Measurements from ENCODE around the gene FOLH1. TPM values are rescaled to one million over a fixed set of nuclear protein-coding genes. Genes with fewer than 3 reads are reported as not detected.
"Not testable (repeated sequence)": the region's sequence is repeated elsewhere in the genome, so short reads cannot be mapped to it uniquely, and the experiment has no call there.

FOLH1 gene
- polyA plus RNA-seq, 2 donors, result 0.65 to 0.86 TPM

DNA sequence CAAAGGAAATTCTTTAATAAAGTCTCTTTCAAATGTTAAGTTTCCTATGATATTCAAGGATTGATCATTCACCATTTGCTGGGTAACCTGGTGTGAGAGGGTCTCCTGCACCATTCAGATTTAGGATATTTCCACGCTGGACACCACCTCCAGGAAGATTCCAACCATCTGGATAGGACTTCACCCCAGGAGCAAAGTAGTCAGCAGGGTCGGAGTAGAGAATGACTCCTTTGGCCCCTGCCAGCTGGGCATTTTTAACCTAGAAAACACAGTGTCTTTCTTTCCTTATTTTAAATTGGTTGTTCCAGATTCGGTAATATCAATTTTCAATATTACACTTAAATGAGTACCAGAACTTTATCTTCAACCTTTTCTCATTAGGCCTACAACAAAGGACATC is 22.8 kb downstream of the FOLH1 start:
- not testable (repeated sequence) for H3K27me3 ChIP-seq (ENCODE audit: control insufficient read depth in 1 of 2, insufficient read depth in 2 of 2, low read length in 2 of 2); H3K4me3 ChIP-seq (ENCODE audit: low read depth in 1 of 2, low read length in 2 of 2); H3K27ac ChIP-seq (ENCODE audit: low read depth in 2 of 2, low read length in 1 of 2); H3K9me3 ChIP-seq (ENCODE audit: control insufficient read depth in 2 of 2, insufficient read depth in 1 of 2, low read depth in 1 of 2, low read length in 1 of 2); H3K36me3 ChIP-seq (ENCODE audit: control insufficient read depth in 2 of 2, insufficient read depth in 2 of 2, low read length in 1 of 2); H3K4me1 ChIP-seq (ENCODE audit: control insufficient read depth in 2 of 2, insufficient read depth in 2 of 2, low read length in 1 of 2)
- 79 to 88% methylated on average over 3 of the region's 3 CpGs for WGBS, 2 donors

- not testable (repeated sequence) for H3K36me3 ChIP-seq (ENCODE audit: control insufficient read depth in 2 of 2, insufficient read depth in 2 of 2, low read length in 1 of 2); H3K27ac ChIP-seq (ENCODE audit: low read depth in 2 of 2, low read length in 1 of 2); H3K4me1 ChIP-seq (ENCODE audit: control insufficient read depth in 2 of 2, insufficient read depth in 2 of 2, low read length in 1 of 2); H3K27me3 ChIP-seq (ENCODE audit: control insufficient read depth in 1 of 2, insufficient read depth in 2 of 2, low read length in 2 of 2); H3K4me3 ChIP-seq (ENCODE audit: low read depth in 1 of 2, low read length in 2 of 2); H3K9me3 ChIP-seq (ENCODE audit: control insufficient read depth in 2 of 2, insufficient read depth in 1 of 2, low read depth in 1 of 2, low read length in 1 of 2)
Observed at GRCh38 chr11:49184756-49185155, 23.6 kb downstream of the FOLH1 start.

GRCh38 chr11:49177936-49178335 is 30.5 kb downstream of the FOLH1 start:
- not testable (repeated sequence) for H3K36me3 ChIP-seq (ENCODE audit: control insufficient read depth in 2 of 2, insufficient read depth in 2 of 2, low read length in 1 of 2); H3K4me1 ChIP-seq (ENCODE audit: control insufficient read depth in 2 of 2, insufficient read depth in 2 of 2, low read length in 1 of 2); H3K9me3 ChIP-seq (ENCODE audit: control insufficient read depth in 2 of 2, insufficient read depth in 1 of 2, low read depth in 1 of 2, low read length in 1 of 2); H3K27me3 ChIP-seq (ENCODE audit: control insufficient read depth in 1 of 2, insufficient read depth in 2 of 2, low read length in 2 of 2); H3K4me3 ChIP-seq (ENCODE audit: low read depth in 1 of 2, low read length in 2 of 2)
- H3K27ac ChIP-seq (ENCODE audit: low read depth in 2 of 2, low read length in 1 of 2), result peak overlapping the region; percentile 52 to 64
- WGBS, 2 donors, result 29 to 31% methylated on average over 3 of the region's 3 CpGs

- H3K27me3 ChIP-seq (ENCODE audit: control insufficient read depth in 1 of 2, insufficient read depth in 2 of 2, low read length in 2 of 2); H3K4me3 ChIP-seq (ENCODE audit: low read depth in 1 of 2, low read length in 2 of 2); H3K9me3 ChIP-seq (ENCODE audit: control insufficient read depth in 2 of 2, insufficient read depth in 1 of 2, low read depth in 1 of 2, low read length in 1 of 2); H3K27ac ChIP-seq (ENCODE audit: low read depth in 2 of 2, low read length in 1 of 2); H3K36me3 ChIP-seq (ENCODE audit: control insufficient read depth in 2 of 2, insufficient read depth in 2 of 2, low read length in 1 of 2); H3K4me1 ChIP-seq (ENCODE audit: control insufficient read depth in 2 of 2, insufficient read depth in 2 of 2, low read length in 1 of 2): not testable (repeated sequence)
Observed at GRCh38 chr11:49175378-49175777, 33.0 kb downstream of the FOLH1 start.

GRCh38 chr11:49174691-49175366 is 33.6 kb downstream of the FOLH1 start:
- H3K4me3 ChIP-seq (ENCODE audit: low read depth in 1 of 2, low read length in 2 of 2); H3K27ac ChIP-seq (ENCODE audit: low read depth in 2 of 2, low read length in 1 of 2); H3K36me3 ChIP-seq (ENCODE audit: control insufficient read depth in 2 of 2, insufficient read depth in 2 of 2, low read length in 1 of 2); H3K27me3 ChIP-seq (ENCODE audit: control insufficient read depth in 1 of 2, insufficient read depth in 2 of 2, low read length in 2 of 2); H3K9me3 ChIP-seq (ENCODE audit: control insufficient read depth in 2 of 2, insufficient read depth in 1 of 2, low read depth in 1 of 2, low read length in 1 of 2); H3K4me1 ChIP-seq (ENCODE audit: control insufficient read depth in 2 of 2, insufficient read depth in 2 of 2, low read length in 1 of 2): not testable (repeated sequence)
- WGBS, 2 donors, result 52 to 57% methylated on average over 2 of the region's 3 CpGs

- H3K36me3 ChIP-seq (ENCODE audit: control insufficient read depth in 2 of 2, insufficient read depth in 2 of 2, low read length in 1 of 2); H3K9me3 ChIP-seq (ENCODE audit: control insufficient read depth in 2 of 2, insufficient read depth in 1 of 2, low read depth in 1 of 2, low read length in 1 of 2); H3K4me3 ChIP-seq (ENCODE audit: low read depth in 1 of 2, low read length in 2 of 2); H3K27me3 ChIP-seq (ENCODE audit: control insufficient read depth in 1 of 2, insufficient read depth in 2 of 2, low read length in 2 of 2); H3K4me1 ChIP-seq (ENCODE audit: control insufficient read depth in 2 of 2, insufficient read depth in 2 of 2, low read length in 1 of 2); H3K27ac ChIP-seq (ENCODE audit: low read depth in 2 of 2, low read length in 1 of 2): not testable (repeated sequence)
- 62 to 73% methylated on average over 3 of the region's 3 CpGs for WGBS, 2 donors
Observed at GRCh38 chr11:49171613-49172012, 36.8 kb downstream of the FOLH1 start.

DNA sequence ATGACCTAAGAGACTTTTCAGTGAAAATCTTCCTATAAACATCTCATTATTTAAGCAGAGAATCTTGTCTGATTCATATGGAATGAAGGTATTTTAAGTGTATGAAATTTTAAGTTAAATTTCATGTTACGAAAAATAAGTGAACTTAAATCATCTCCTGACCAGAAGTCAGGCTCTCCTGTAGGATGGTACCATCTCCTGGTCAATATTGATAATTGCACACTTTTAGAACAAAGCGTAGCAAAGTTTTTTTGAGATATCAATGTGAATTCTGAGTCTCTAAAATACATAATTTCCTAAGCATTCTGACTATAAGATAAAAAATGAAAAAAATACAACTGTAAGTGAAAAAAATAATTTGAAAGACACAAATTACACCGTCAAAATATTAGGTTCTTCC is 38.8 kb downstream of the FOLH1 start:
- not testable (repeated sequence) for H3K4me1 ChIP-seq (ENCODE audit: control insufficient read depth in 2 of 2, insufficient read depth in 2 of 2, low read length in 1 of 2); H3K27ac ChIP-seq (ENCODE audit: low read depth in 2 of 2, low read length in 1 of 2); H3K27me3 ChIP-seq (ENCODE audit: control insufficient read depth in 1 of 2, insufficient read depth in 2 of 2, low read length in 2 of 2); H3K9me3 ChIP-seq (ENCODE audit: control insufficient read depth in 2 of 2, insufficient read depth in 1 of 2, low read depth in 1 of 2, low read length in 1 of 2); H3K4me3 ChIP-seq (ENCODE audit: low read depth in 1 of 2, low read length in 2 of 2); H3K36me3 ChIP-seq (ENCODE audit: control insufficient read depth in 2 of 2, insufficient read depth in 2 of 2, low read length in 1 of 2)
- WGBS, 2 donors, result 80 to 82% methylated on average over 3 of the region's 3 CpGs

DNA sequence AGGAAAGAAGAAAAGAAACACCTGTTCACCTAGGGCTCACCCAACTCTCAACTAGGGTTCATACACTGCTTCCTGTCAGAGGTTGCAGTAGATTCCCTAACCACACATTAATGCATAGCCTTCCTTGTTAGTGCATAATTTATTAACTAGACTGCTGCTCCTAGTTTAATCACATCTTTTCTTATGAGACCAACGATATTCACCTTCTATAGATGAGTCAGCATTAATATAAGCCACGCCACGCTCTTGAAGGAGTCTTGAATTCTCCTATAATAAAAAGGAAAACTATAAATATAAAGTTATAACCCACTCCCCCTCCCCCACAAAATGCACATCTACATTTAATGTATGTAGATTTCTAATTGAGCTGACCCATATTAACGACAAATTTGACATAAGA is 39.4 kb downstream of the FOLH1 start:
- H3K27ac ChIP-seq (ENCODE audit: low read depth in 2 of 2, low read length in 1 of 2); H3K36me3 ChIP-seq (ENCODE audit: control insufficient read depth in 2 of 2, insufficient read depth in 2 of 2, low read length in 1 of 2): not testable (repeated sequence)
- WGBS, 2 donors, result 76 to 89% methylated on average over 4 of the region's 4 CpGs

GRCh38 chr11:49151211-49151610 is 57.2 kb downstream of the FOLH1 start:
- Histone ChIP-seq H3K9me3 (ENCODE audit: control insufficient read depth in 2 of 2, insufficient read depth in 1 of 2, low read depth in 1 of 2, low read length in 1 of 2) (no peaks in the 10 kb centered on the region), H3K4me3 (ENCODE audit: low read depth in 1 of 2, low read length in 2 of 2) (no peak overlapping the region), H3K27ac (ENCODE audit: low read depth in 2 of 2, low read length in 1 of 2) (no peak overlapping the region), H3K27me3 (ENCODE audit: control insufficient read depth in 1 of 2, insufficient read depth in 2 of 2, low read length in 2 of 2) (no peaks in the 10 kb centered on the region), H3K4me1 (ENCODE audit: control insufficient read depth in 2 of 2, insufficient read depth in 2 of 2, low read length in 1 of 2) (no peaks in the 10 kb centered on the region), H3K36me3 (ENCODE audit: control insufficient read depth in 2 of 2, insufficient read depth in 2 of 2, low read length in 1 of 2) (no peaks in the 10 kb centered on the region)
- 84 to 87% methylated on average over 12 of the region's 12 CpGs for WGBS, 2 donors

More for the DNA sequence above, 39.4 kb downstream of the FOLH1 start:
- H3K4me1 ChIP-seq (ENCODE audit: control insufficient read depth in 2 of 2, insufficient read depth in 2 of 2, low read length in 1 of 2); H3K27me3 ChIP-seq (ENCODE audit: control insufficient read depth in 1 of 2, insufficient read depth in 2 of 2, low read length in 2 of 2); H3K9me3 ChIP-seq (ENCODE audit: control insufficient read depth in 2 of 2, insufficient read depth in 1 of 2, low read depth in 1 of 2, low read length in 1 of 2); H3K4me3 ChIP-seq (ENCODE audit: low read depth in 1 of 2, low read length in 2 of 2): not testable (repeated sequence)

- H3K27me3 ChIP-seq (ENCODE audit: control insufficient read depth in 1 of 2, insufficient read depth in 2 of 2, low read length in 2 of 2); H3K36me3 ChIP-seq (ENCODE audit: control insufficient read depth in 2 of 2, insufficient read depth in 2 of 2, low read length in 1 of 2); H3K27ac ChIP-seq (ENCODE audit: low read depth in 2 of 2, low read length in 1 of 2); H3K9me3 ChIP-seq (ENCODE audit: control insufficient read depth in 2 of 2, insufficient read depth in 1 of 2, low read depth in 1 of 2, low read length in 1 of 2); H3K4me3 ChIP-seq (ENCODE audit: low read depth in 1 of 2, low read length in 2 of 2); H3K4me1 ChIP-seq (ENCODE audit: control insufficient read depth in 2 of 2, insufficient read depth in 2 of 2, low read length in 1 of 2): not testable (repeated sequence)
- 89 to 92% methylated on average over 20 to 24 of the region's 24 CpGs for WGBS, 2 donors
Observed at GRCh38 chr11:49102356-49102755, 106.0 kb downstream of the FOLH1 start.
